Psoas muscle (tissue), 8 donors: Measurements from ENCODE around the gene SPP2. TPM values are rescaled to one million over a fixed set of nuclear protein-coding genes. Genes with fewer than 3 reads are reported as not detected.

Experiments
- ATAC-seq, 4 donors: fragments of 200-7000 bp; cut with Tn5 transposase; one replicate each; pipeline ENCODE4 v1.9.1; 2020; ENCODE audit warnings: moderate library complexity in 3 of 4, mild to moderate bottlenecking in 2 of 4
- DNase-seq, 2 donors: peaks; one replicate each; pipeline ENCODE4 v3.0.0-alpha.2; 2020
- H3K27ac ChIP-seq: fragments of 200-600 bp; one replicate; pipeline ENCODE4 v1.8.0; 2022
- H3K27me3 ChIP-seq, 3 donors: fragments of 200-600 bp in 1 of 3; one replicate each; pipeline versions ENCODE4 v1.6.1 to v1.8.0; 2013 to 2022; ENCODE audit warnings: low read length in 2 of 3, mild to moderate bottlenecking in 2 of 3, moderate library complexity in 1 of 3; ENCODE audit not compliant: insufficient read depth in 3 of 3
- H3K36me3 ChIP-seq, 2 donors: fragments of 200-600 bp in 1 of 2; one replicate each; pipeline versions ENCODE4 v1.6.1 to v1.8.0; 2013 to 2022; ENCODE audit warnings: low read depth in 1 of 2, mild to moderate bottlenecking in 1 of 2, moderate library complexity in 1 of 2; ENCODE audit not compliant: insufficient read depth in 1 of 2
- H3K4me1 ChIP-seq: fragments of 200-600 bp; one replicate; pipeline ENCODE4 v1.8.0; 2022
- H3K4me3 ChIP-seq: fragments of 200-600 bp; one replicate; pipeline ENCODE4 v1.8.0; 2022; ENCODE audit warnings: mild to moderate bottlenecking
- H3K9me3 ChIP-seq: fragments of 200-600 bp; one replicate; pipeline ENCODE4 v1.8.0; 2022
- CTCF ChIP-seq: fragments of 200-600 bp; IDR thresholded peaks from one replicate; pipeline ENCODE4 v1.8.0; 2022; ENCODE audit warnings: antibody characterized with exemption
- WGBS, 3 donors: extraction: QIAGEN DNeasy Blood & Tissue Kit; methylation state at CpG; one replicate each; pipeline versions ENCODE4 v1.1.6 to v1.1.7; 2013; 5-methylcytosine and 5-hydroxymethylcytosine counted together
- intact Hi-C, 2 donors: fragments of 100-400 bp; cut with DNase I; formaldehyde crosslinking; loops; one replicate each; pipeline versions ENCODE4 v1.11.0 to v1.14.2; 2022
- polyA plus RNA-seq, 3 donors: library from polyadenylated mRNA; stranded (reverse); fragments of 200-250 nt; gene quantifications; one replicate each; pipeline ENCODE4 v1.2.3, GENCODE V29; 2013
- total RNA-seq, 4 donors: library from RNA; stranded (reverse); fragmentation: NEBNext Ultra II Directional in 2 of 4; extraction: Animal tissue kit (Norgen Biotek cat#: 25700) in 2 of 4; gene quantifications; one replicate each; pipeline versions ENCODE4 v1.2.1 to v1.2.4, GENCODE V29; 2021 to 2023
- donor health status: healthy with polysubstance abuse.
- donor health status: DM: no; HTN: no; CAD: no; lungs with moderate emphysema.
- donor health status: Bipolar disorder and iron deficiency.
- donor health status: healthy.
- donor health status: DM: yes; HTN: yes; CAD: no.
- donor health status: DM: no; HTN: no; CAD: no.
- donor health status: DM: no; HTN: no; CAD: no.
- donor health status: DM: yes; HTN: yes; CAD: no.

SPP2 gene
- total and polyA plus RNA-seq, 7 donors = not detected

DNA sequence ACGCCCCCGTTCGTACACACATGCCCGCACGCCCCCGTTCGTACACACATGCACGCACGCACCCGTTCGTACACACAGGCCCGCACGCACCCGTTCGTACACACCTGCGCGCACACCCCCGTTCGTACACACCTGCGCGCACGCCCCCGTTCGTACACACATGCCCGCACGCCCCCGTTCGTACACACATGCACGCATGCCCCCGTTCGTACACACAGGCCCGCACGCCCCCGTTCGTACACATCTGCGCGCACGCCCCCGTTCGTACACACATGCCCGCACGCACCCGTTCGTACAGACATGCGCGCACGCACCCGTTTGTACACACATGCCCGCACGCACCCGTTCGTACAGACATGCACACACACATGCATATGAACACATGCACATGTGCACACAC lies 45.7 kb downstream of the SPP2 start:
- no peaks in the 10 kb centered on the region for H3K36me3 ChIP-seq
- no peak overlapping the region for H3K4me3 ChIP-seq
- H3K27ac ChIP-seq = no peak overlapping the region
- no peaks in the 10 kb centered on the region for H3K4me1 ChIP-seq
- ATAC-seq (no peak), DNase-seq (no peak)
- no peaks in the 10 kb centered on the region for H3K27me3 ChIP-seq
- 96 to 97% (median 96%) methylated on average over 50 to 52 of the region's 52 CpGs for WGBS, 3 donors
- no peak for TF ChIP-seq CTCF
- H3K9me3 ChIP-seq = no peaks in the 10 kb centered on the region
- intact Hi-C loops = no loop called here

DNA sequence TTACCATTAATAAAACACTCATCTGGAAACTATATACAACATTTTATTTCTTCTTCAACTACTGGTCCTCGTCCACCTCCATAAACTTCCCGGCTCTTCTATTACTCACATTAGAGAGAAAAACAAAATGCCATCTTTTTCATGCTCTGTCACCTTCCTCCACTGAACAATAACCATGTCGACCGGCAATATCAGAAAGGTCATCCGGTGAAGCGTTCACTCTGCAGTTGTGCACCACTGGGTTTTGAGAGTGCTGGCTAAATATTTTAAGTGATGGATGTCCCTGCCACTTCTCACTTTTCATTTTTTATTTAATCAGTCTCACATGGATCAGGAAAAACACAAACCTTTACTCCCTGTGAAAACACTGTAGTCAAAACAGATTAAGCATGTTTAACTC lies 48.2 kb downstream of the SPP2 start:
- ATAC-seq = no peak
- no peaks in the 10 kb centered on the region for H3K36me3 ChIP-seq
- intact Hi-C loops = no loop called here
- H3K27me3 ChIP-seq = no peaks in the 10 kb centered on the region
- H3K27ac ChIP-seq = no peak overlapping the region
- H3K4me3 ChIP-seq = no peak overlapping the region
- no peaks in the 10 kb centered on the region for H3K4me1 ChIP-seq
- H3K9me3 ChIP-seq = no peaks in the 10 kb centered on the region
- WGBS, 3 donors = 39 to 44% (median 40%) methylated on average over 6 of the region's 6 CpGs
- no peak for TF ChIP-seq CTCF
- DNase-seq = no peak

GRCh38 chr2:234099266-234099665 lies 48.8 kb downstream of the SPP2 start:
- intact Hi-C loops = no loop called here
- no peak for DNase-seq
- H3K36me3 ChIP-seq = no peaks in the 10 kb centered on the region
- H3K4me1 ChIP-seq = no peaks in the 10 kb centered on the region
- no peak overlapping the region for H3K4me3 ChIP-seq
- no peaks in the 10 kb centered on the region for H3K9me3 ChIP-seq
- ATAC-seq = no peak
- H3K27ac ChIP-seq = no peak overlapping the region
- no peak for TF ChIP-seq CTCF
- no peaks in the 10 kb centered on the region for H3K27me3 ChIP-seq
- 31 to 53% (median 36%) methylated on average over 4 of the region's 4 CpGs for WGBS, 3 donors

GRCh38 chr2:234100686-234101085 lies 50.2 kb downstream of the SPP2 start:
- 87 to 89% (median 88%) methylated on average over 4 of the region's 4 CpGs for WGBS, 3 donors
- Histone ChIP-seq H3K27ac (no peak overlapping the region), H3K4me1 (no peaks in the 10 kb centered on the region), H3K36me3 (no peaks in the 10 kb centered on the region), H3K9me3 (no peaks in the 10 kb centered on the region), H3K4me3 (no peak overlapping the region), H3K27me3 (no peaks in the 10 kb centered on the region)
- TF ChIP-seq CTCF = no peak
- DNase-seq (no peak), ATAC-seq (no peak)
- intact Hi-C loops = no loop called here

GRCh38 chr2:234102112-234102511 lies 51.6 kb downstream of the SPP2 start:
- Histone ChIP-seq H3K4me1 (no peaks in the 10 kb centered on the region), H3K9me3 (no peaks in the 10 kb centered on the region), H3K27ac (no peak overlapping the region), H3K4me3 (no peak overlapping the region), H3K27me3 (no peaks in the 10 kb centered on the region), H3K36me3 (no peaks in the 10 kb centered on the region)
- no peak for DNase-seq
- 51 to 57% (median 56%) methylated on average over 3 of the region's 3 CpGs for WGBS, 3 donors
- ATAC-seq = no peak
- no peak for TF ChIP-seq CTCF
- intact Hi-C loops = no loop called here
